Measurements from ENCODE around the gene RAD17. TPM values are rescaled to one million over a fixed set of nuclear protein-coding genes. Genes with fewer than 3 reads are reported as not detected.

The RAD17 gene
- total RNA-seq (ENCODE audit: low replicate concordance) = 8.7 and 17.3 TPM in 2 replicates

DNA sequence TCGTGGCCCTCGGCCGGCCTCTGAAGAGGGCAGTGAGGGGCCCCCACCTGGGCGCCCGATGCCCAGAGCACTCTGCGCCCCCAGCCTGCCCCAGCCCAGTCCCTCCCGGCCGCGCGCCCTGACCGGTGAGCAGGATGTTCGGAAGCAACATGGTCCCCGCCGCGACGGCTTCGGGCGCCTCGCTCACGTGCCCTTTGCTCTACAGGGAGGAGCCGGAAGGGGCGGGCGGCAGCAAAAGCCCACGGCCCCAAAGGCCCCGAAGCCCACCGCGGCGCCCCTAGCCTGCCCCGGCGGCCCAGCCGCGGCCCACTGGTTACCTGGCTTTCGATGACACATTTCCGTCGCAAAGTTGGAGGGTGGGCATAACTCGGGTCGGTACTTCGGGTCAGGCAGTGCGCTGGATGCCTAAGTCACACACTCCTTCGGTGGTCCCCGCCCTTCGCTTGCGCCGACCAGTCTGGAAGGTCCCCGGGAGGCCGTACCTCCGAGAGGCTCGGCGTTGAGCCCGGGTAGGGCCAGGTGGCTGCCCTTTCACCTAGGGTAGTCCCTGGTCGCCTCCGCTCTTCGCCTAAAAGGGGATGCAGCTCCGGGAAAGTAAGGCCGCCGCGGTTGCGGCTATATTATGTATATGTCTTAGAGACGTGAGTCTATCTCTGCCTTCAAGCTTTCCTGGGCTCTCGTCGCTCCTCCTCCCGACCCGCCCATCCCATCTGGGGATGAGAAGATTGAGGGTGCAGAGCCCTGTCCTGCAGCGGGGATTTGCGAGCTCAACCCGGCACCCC, at the start of gene RAD17, which contains the start of the genes AK6 and TAF9:
TSS of gene RAD17 (plus strand) at position 479 of the 782 bp plus-strand sequence. CDS start 2,391 bp downstream, outside the sequence.
TSS of gene AK6 (minus strand) at position 181 of the 782 bp plus-strand sequence. CDS start at position 151, 30 bp downstream.
TSS of gene TAF9 (minus strand) at position 181 of the 782 bp plus-strand sequence. CDS start 3,783 bp downstream, outside the sequence.

GRCh38 chr5:69414885-69415583, 45.4 kb downstream of the RAD17 start, which contains the start of gene MARVELD2:
Gene MARVELD2, plus strand, starts transcription at chr5:69415116. Its CDS starts 4,270 bp downstream, at chr5:69419386.

Other genes with a start within 250 kb of the RAD17 start
- gene CCNB1, start 202.7 kb upstream of the RAD17 start, total RNA-seq (ENCODE audit: low replicate concordance) = 10.5 and 38.6 TPM in 2 replicates
- gene CENPH, start 180.2 kb upstream of the RAD17 start, total RNA-seq (ENCODE audit: low replicate concordance) = 1.5 and 6.8 TPM in 2 replicates
- gene CDK7, start 134.9 kb upstream of the RAD17 start, total RNA-seq (ENCODE audit: low replicate concordance) = 25.2 and 63.4 TPM in 2 replicates
- 2.1 and 2.3 TPM in 2 replicates for gene CCDC125, start 37.0 kb upstream of the RAD17 start, total RNA-seq (ENCODE audit: low replicate concordance)
- 34.5 and 70.1 TPM in 2 replicates for gene AK6, start 298 bp upstream of the RAD17 start, total RNA-seq (ENCODE audit: low replicate concordance)
- gene TAF9, start 298 bp upstream of the RAD17 start, total RNA-seq (ENCODE audit: low replicate concordance) = 51.8 and 83.4 TPM in 2 replicates
- 0.47 and 0.53 TPM in 2 replicates for gene MARVELD2, start 45.3 kb downstream of the RAD17 start, total RNA-seq (ENCODE audit: low replicate concordance)
- gene OCLN, start 123.0 kb downstream of the RAD17 start, total RNA-seq (ENCODE audit: low replicate concordance) = 0.53 and 3.5 TPM in 2 replicates
- 18.8 and 26.2 TPM in 2 replicates for gene GTF2H2C, start 190.4 kb downstream of the RAD17 start, total RNA-seq (ENCODE audit: low replicate concordance)

Data from smooth muscle cell of the coronary artery (primary cell).